ENCODE data around the gene PEX26. TPM values are rescaled to one million over a fixed set of nuclear protein-coding genes. Genes with fewer than 3 reads are reported as not detected.
A peak's percentile ranks its signal among the peaks of the same experiment; 100 is the strongest.

Gene PEX26
- total and polyA plus RNA-seq, 2 of the 13 experiments (the other 11 are each of a cell fraction or from before 2014, with no cell fraction given) = 10.6 to 25.1 TPM

- no peak for TF ChIP-seq SRSF9 (IDR thresholded peaks at IDR 0.05; ENCODE audit: borderline replicate concordance, insufficient read depth, low read depth, low read length, poor library complexity, severe bottlenecking)
- TF ChIP-seq ZNF776 (CRISPR knock-in tag; IDR thresholded peaks at IDR 0.05) = no peak
- no peak for TF ChIP-seq SNAI1 (CRISPR knock-in tag; IDR thresholded peaks at IDR 0.05; ENCODE audit: borderline replicate concordance)
- TF ChIP-seq NFYB (CRISPR knock-in tag; IDR thresholded peaks at IDR 0.05) = no peak
- no peak for TF ChIP-seq RAD21 (CRISPR knock-in tag; IDR thresholded peaks at IDR 0.05)
- TF ChIP-seq KLF16 (CRISPR knock-in tag; IDR thresholded peaks at IDR 0.05) = 0 out of 4 replicates have a peak, but pooled peaks of 1 of the 2 experiments have one; percentile 18
- TF ChIP-seq CSRNP1 (CRISPR knock-in tag; IDR thresholded peaks at IDR 0.05) = peak; percentile 78; the same call in 1 of the 2 replicates
- peak; percentile 55 for TF ChIP-seq ELF3 (CRISPR knock-in tag; IDR thresholded peaks at IDR 0.05)
- no peak for TF ChIP-seq BCLAF1 (IDR thresholded peaks at IDR 0.05)
- TF ChIP-seq USF2 (IDR thresholded peaks at IDR 0.05; ENCODE audit: low read depth, low read length) = no peak
- no peak for TF ChIP-seq USF2 (CRISPR knock-in tag; IDR thresholded peaks at IDR 0.05; ENCODE audit: borderline replicate concordance)
- 0 out of 2 replicates have a peak, but pooled peaks have one; percentile 30 for TF ChIP-seq NFYC (CRISPR knock-in tag; IDR thresholded peaks at IDR 0.05)
- TF ChIP-seq MTF1 (CRISPR knock-in tag; IDR thresholded peaks at IDR 0.05) = no peak
- TF ChIP-seq CBFB (CRISPR knock-in tag; IDR thresholded peaks at IDR 0.05) = no peak
- no peak for TF ChIP-seq MTA3 (CRISPR knock-in tag; IDR thresholded peaks at IDR 0.05)
- no peak for TF ChIP-seq PBX3 (CRISPR knock-in tag; IDR thresholded peaks at IDR 0.05; ENCODE audit: borderline replicate concordance)
- no peak for TF ChIP-seq HNRNPK (IDR thresholded peaks at IDR 0.05; ENCODE audit: low read depth, low read length, poor library complexity, severe bottlenecking)
- no peak for TF ChIP-seq ZNF431 (CRISPR knock-in tag; IDR thresholded peaks at IDR 0.05; ENCODE audit: borderline replicate concordance, low read depth)
- no peak for TF ChIP-seq CSRNP2 (CRISPR knock-in tag; conservative IDR thresholded peaks at IDR 0.05; ENCODE audit: low read depth)
- peak; percentile 93; the same call in 1 of the 2 replicates for TF ChIP-seq ZNF572 (CRISPR knock-in tag; IDR thresholded peaks at IDR 0.05)
Observed at GRCh38 chr22:18077639-18078328, at the start of gene PEX26 (continued).
